HG02870 (cell line): Measurements from ENCODE around the gene WWOX.
"Not testable (repeated sequence)": the region's sequence is repeated elsewhere in the genome, so short reads cannot be mapped to it uniquely, and the experiment has no call there.

Source experiments
- ATAC-seq: cut with Tn5 transposase; IDR thresholded peaks from one replicate; pipeline ENCODE4 v1.9.1; 2021; ENCODE audit warnings: mild to moderate bottlenecking, moderate library complexity; ENCODE audit not compliant: unreplicated experiment

The WWOX gene

GRCh38 chr16:78589331-78589730 is 489.9 kb downstream of the WWOX start:
- no peak for ATAC-seq

- no peak for ATAC-seq
Measured at GRCh38 chr16:78591682-78592103, 492.2 kb downstream of the WWOX start.

- ATAC-seq: no peak
Measured at GRCh38 chr16:78592111-78592510, 492.7 kb downstream of the WWOX start.

- no peak for ATAC-seq
Measured at GRCh38 chr16:78593352-78593751, 493.9 kb downstream of the WWOX start.

- ATAC-seq: no peak
Measured at GRCh38 chr16:78594191-78594590, 494.7 kb downstream of the WWOX start.

GRCh38 chr16:78596348-78596995 is 497.0 kb downstream of the WWOX start:
- no peak for ATAC-seq

GRCh38 chr16:78596996-78597422 is 497.6 kb downstream of the WWOX start:
- ATAC-seq: no peak

GRCh38 chr16:78597809-78598570 is 498.5 kb downstream of the WWOX start:
- no peak for ATAC-seq

GRCh38 chr16:78599271-78599670 is 499.8 kb downstream of the WWOX start:
- ATAC-seq: no peak

- not testable (repeated sequence) for ATAC-seq
Measured at GRCh38 chr16:78604423-78605062, 505.1 kb downstream of the WWOX start.

- no peak for ATAC-seq
Measured at GRCh38 chr16:78605548-78606101, 506.2 kb downstream of the WWOX start.

- no peak for ATAC-seq
Measured at GRCh38 chr16:78606545-78606944, 507.1 kb downstream of the WWOX start.

- ATAC-seq: no peak
Measured at GRCh38 chr16:78607022-78607421, 507.6 kb downstream of the WWOX start.

GRCh38 chr16:78607465-78607864 is 508.0 kb downstream of the WWOX start:
- no peak for ATAC-seq

GRCh38 chr16:78608305-78608776 is 508.9 kb downstream of the WWOX start:
- no peak for ATAC-seq

GRCh38 chr16:78609402-78610274 is 510.2 kb downstream of the WWOX start:
- ATAC-seq: no peak

GRCh38 chr16:78611318-78611717 is 511.9 kb downstream of the WWOX start:
- ATAC-seq: no peak

- no peak for ATAC-seq
Measured at GRCh38 chr16:78619811-78620210, 520.4 kb downstream of the WWOX start.

GRCh38 chr16:78620291-78620690 is 520.8 kb downstream of the WWOX start:
- no peak for ATAC-seq

GRCh38 chr16:78623796-78624195 is 524.3 kb downstream of the WWOX start:
- ATAC-seq: no peak

GRCh38 chr16:78624366-78624765 is 524.9 kb downstream of the WWOX start:
- ATAC-seq: no peak
